RWPE1 (cell line): ENCODE results near the gene FGG.

Experiments used
- CTCF ChIA-PET: fragments of 350-600 bp; sonication (Branson Sonifier 250); formaldehyde crosslinking; extraction: SDS; loops from one replicate; lab custom pipeline; 2021; lab: Yijun Ruan, JAX
- POLR2A ChIA-PET: fragments of 400-600 bp; formaldehyde crosslinking; extraction: SDS; loops from one replicate; lab custom pipeline; 2020; ENCODE audit warnings: antibody characterized with exemption; ENCODE audit not compliant: low non-redundant PET; lab: Yijun Ruan, JAX
- DNase-seq: peaks from one replicate; pipeline ENCODE4 v3.0.0; 2012; ENCODE audit warnings: low spot score
- H3K27ac ChIP-seq: fragments of 450-650 bp; 2 replicates; pipeline ENCODE4 v1.5.1; 2017
- TF ChIP-seq, protein P1 (sequence below): fragments of 450-650 bp; conservative IDR thresholded peaks from 2 replicates; pipeline ENCODE4 v1.5.1; 2017; ENCODE audit warnings: low read depth, mild to moderate bottlenecking

Gene FGG

DNA sequence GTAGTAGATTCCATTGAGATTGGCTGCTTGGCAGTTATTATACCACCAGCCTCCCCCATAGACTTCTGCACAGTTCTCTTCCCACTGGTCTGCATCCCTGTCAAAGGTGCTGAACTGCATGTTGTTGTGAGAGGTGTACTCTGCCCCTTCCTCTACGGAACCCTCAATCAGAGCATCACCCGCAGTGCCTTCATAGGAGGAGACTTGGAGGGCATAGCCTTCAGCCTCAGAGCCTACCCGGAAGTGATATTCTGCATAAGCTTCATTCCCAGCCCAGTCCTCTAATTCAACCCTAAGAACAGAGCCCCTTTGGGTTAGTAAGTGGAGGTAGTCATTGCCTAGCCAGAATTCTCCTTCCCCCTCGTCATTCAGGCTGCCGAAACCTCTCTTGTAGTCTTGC lies 28.2 kb downstream of the FGG start:
- no peak for DNase-seq
- TF ChIP-seq, protein P1, sequence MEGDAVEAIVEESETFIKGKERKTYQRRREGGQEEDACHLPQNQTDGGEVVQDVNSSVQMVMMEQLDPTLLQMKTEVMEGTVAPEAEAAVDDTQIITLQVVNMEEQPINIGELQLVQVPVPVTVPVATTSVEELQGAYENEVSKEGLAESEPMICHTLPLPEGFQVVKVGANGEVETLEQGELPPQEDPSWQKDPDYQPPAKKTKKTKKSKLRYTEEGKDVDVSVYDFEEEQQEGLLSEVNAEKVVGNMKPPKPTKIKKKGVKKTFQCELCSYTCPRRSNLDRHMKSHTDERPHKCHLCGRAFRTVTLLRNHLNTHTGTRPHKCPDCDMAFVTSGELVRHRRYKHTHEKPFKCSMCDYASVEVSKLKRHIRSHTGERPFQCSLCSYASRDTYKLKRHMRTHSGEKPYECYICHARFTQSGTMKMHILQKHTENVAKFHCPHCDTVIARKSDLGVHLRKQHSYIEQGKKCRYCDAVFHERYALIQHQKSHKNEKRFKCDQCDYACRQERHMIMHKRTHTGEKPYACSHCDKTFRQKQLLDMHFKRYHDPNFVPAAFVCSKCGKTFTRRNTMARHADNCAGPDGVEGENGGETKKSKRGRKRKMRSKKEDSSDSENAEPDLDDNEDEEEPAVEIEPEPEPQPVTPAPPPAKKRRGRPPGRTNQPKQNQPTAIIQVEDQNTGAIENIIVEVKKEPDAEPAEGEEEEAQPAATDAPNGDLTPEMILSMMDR, result no peak
- no peak overlapping the region for H3K27ac ChIP-seq
- CTCF ChIA-PET, result interaction anchor here (0.6 kb wide), 1 partner anchor 74 kb away, joined by 3 read pairs; no protein-coding TSS in a partner anchor
- POLR2A ChIA-PET, result no interaction called here

DNA sequence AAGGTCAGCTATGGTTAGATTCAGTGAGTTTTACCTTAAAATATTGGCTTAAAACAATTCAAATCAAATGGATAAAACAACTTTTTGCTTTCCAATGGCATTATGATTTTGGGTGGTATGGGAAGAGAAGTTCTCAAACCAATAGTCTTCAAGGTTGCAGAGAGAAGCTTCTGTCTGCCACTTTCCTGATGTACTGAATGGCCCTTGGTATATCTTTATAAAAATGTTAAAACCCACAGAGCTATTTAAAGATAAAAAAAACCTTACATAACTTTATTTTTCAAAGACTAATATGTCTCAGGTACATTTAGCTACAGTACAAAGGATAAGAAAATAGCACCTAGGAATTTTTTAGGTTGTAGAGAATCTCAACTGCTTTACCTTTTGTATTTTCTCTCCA lies 28.8 kb downstream of the FGG start:
- no peak overlapping the region for H3K27ac ChIP-seq
- ChIA-PET CTCF (no interaction called here), POLR2A (no interaction called here)
- TF ChIP-seq, protein P1, result no peak
- no peak for DNase-seq

DNA sequence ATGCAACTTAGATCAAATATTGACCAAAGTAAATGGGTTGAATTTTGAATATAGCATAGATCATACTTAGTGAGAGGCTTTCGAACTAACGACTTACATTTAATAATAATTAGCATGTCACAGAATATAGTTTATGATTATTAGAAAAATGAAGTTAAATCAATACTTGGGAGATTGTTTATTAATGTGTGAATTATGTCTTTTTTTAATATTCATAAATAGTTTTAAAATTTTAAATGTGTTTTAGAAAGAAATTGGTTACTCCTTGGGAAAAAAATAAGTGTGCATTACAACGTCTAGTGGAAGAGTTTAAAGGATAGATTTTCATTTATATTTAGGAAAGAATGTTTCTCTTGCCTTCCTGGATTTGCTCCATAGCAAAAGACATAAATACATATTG lies 29.2 kb downstream of the FGG start:
- POLR2A ChIA-PET, result no interaction called here

DNA sequence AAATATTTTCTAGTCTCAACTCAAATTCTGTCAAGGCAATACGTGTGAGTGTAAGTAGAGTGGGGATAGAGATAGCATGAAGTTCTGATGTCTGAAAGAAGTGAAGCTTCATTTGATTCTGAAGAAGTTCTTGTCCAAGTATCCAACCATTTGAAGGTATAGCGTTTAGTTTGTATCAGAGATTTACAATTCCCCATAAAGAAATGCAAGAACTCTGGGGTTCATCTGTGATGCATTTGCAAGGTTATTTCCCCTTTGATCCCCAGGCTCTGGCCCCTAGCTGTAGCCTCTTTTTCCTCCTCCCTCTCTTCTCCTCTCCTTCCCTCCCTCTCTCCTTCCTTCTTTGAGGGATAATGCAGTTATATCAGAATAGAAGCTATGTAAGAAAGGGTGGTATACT lies 29.7 kb downstream of the FGG start:
- ChIA-PET POLR2A (no interaction called here), CTCF (interaction anchor here (0.6 kb wide), 1 partner anchor 1084 kb away, joined by 3 read pairs; no protein-coding TSS in a partner anchor)
- TF ChIP-seq, protein P1, result no peak
- DNase-seq, result no peak
- no peak overlapping the region for H3K27ac ChIP-seq

More for the DNA sequence above, 29.2 kb downstream of the FGG start:
- TF ChIP-seq, protein P1, result no peak
- DNase-seq, result no peak
- CTCF ChIA-PET, result no interaction called here
- no peak overlapping the region for H3K27ac ChIP-seq

DNA sequence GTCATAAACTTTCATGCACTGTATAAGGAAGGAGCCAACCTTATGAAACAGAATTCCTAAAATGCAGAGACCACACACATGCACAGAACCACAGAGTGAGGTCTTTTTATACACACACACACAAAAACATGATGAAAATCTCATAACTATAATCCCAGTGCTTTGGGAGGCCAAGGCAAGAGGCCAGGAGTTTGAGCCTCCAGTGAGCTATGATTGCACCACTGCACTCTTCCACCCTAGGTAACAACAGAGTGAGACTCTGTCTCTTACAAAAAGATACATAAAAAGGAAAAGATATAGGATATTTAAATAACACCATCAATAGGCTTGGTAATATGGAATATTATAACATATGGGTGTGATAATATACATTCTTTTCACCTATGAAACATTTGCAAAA lies 32.5 kb downstream of the FGG start:
- ChIA-PET POLR2A (no interaction called here), CTCF (no interaction called here)
- TF ChIP-seq, protein P1, result no peak
- H3K27ac ChIP-seq, result no peak overlapping the region
- DNase-seq, result no peak

DNA sequence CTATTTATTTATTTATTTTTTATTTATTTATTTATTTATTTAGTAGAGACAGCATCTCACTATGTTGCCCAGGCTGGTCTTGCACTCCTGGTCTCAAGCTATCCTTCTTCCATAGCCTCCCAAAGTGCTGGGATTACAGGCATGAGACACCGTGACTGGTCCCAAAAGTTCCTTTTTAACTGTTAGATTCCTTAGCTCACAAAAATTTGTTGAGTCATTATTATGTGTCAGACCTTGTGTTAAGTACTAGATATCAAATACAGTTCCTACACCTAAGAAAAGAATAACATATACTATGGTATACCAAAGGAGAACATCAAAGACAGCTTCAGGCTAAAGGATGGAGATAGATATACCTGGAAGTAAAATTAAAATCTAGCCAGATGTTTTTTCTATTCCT lies 33.5 kb downstream of the FGG start:
- no peak for DNase-seq
- TF ChIP-seq, protein P1, result no peak
- no peak overlapping the region for H3K27ac ChIP-seq
- CTCF ChIA-PET, result interaction anchor here (0.7 kb wide), 1 partner anchor 640 kb away, joined by 3 read pairs; no protein-coding TSS in a partner anchor
- POLR2A ChIA-PET, result no interaction called here
